OCI-LY1 (cell line): ENCODE measurements around the gene PLOD2.
"Not testable (repeated sequence)": the region's sequence is repeated elsewhere in the genome, so short reads cannot be mapped to it uniquely, and the experiment has no call there.

Experiments used
- H2AFZ ChIP-seq: fragments of 200-600 bp; sonication (generic), shearing (Covaris generic); 2 replicates; pipeline ENCODE4 v1.6.0; 2014; ENCODE audit warnings: antibody characterized with exemption, mild to moderate bottlenecking, low read length
- H3F3A ChIP-seq: fragments of 200-600 bp; sonication (generic), shearing (Covaris generic); 2 replicates; pipeline ENCODE4 v1.6.0; 2014; ENCODE audit warnings: mild to moderate bottlenecking, antibody characterized with exemption, low read length, moderate library complexity; ENCODE audit not compliant: insufficient read depth
- H3K27ac ChIP-seq: fragments of 200-600 bp; sonication (generic); 2 replicates; pipeline ENCODE4 v1.5.1; 2014; ENCODE audit warnings: low read length, mixed run types, mild to moderate bottlenecking, low read depth; ENCODE audit not compliant: poor library complexity, severe bottlenecking
- H3K27me3 ChIP-seq: fragments of 200-600 bp; sonication (generic); 2 replicates; pipeline ENCODE4 v1.6.0; 2014; ENCODE audit warnings: antibody characterized with exemption, mild to moderate bottlenecking, low read length, moderate library complexity; ENCODE audit not compliant: insufficient read depth
- H3K36me3 ChIP-seq: fragments of 200-600 bp; sonication (generic); 2 replicates; pipeline ENCODE4 v1.6.1; 2014; ENCODE audit warnings: mild to moderate bottlenecking, antibody characterized with exemption, low read length, moderate library complexity, mixed read lengths; ENCODE audit not compliant: insufficient read depth
- H3K4me1 ChIP-seq: fragments of 200-600 bp; sonication (generic); 2 replicates; pipeline ENCODE4 v1.5.1; 2014; ENCODE audit warnings: mild to moderate bottlenecking, low read length, moderate library complexity; ENCODE audit not compliant: insufficient read depth, severe bottlenecking
- H3K4me2 ChIP-seq: fragments of 200-600 bp; sonication (generic), shearing (Covaris generic); 2 replicates; pipeline ENCODE4 v1.6.1; 2014; ENCODE audit warnings: low read length
- H3K4me3 ChIP-seq: fragments of 200-600 bp; sonication (generic); 2 replicates; pipeline ENCODE4 v1.5.1; 2014; ENCODE audit warnings: low read length, low read depth, mild to moderate bottlenecking, mixed read lengths; ENCODE audit not compliant: poor library complexity, severe bottlenecking
- H3K79me2 ChIP-seq: fragments of 200-600 bp; shearing (Covaris generic); 2 replicates; pipeline ENCODE4 v1.6.1; 2016; ENCODE audit warnings: mixed run types, low read length, mixed read lengths; ENCODE audit not compliant: insufficient read depth
- H3K9ac ChIP-seq: fragments of 200-600 bp; sonication (generic), shearing (Covaris generic); 2 replicates; pipeline ENCODE4 v1.6.1; 2014; ENCODE audit warnings: mild to moderate bottlenecking, low read length, mixed read lengths
- H3K9me2 ChIP-seq: fragments of 200-600 bp; sonication (generic), shearing (Covaris generic); 2 replicates; pipeline ENCODE4 v1.6.1; 2014; ENCODE audit warnings: low read depth, mild to moderate bottlenecking, low read length, mixed read lengths
- H3K9me3 ChIP-seq: fragments of 200-600 bp; shearing (Covaris generic); 2 replicates; pipeline ENCODE4 v1.6.1; 2014; ENCODE audit warnings: low read length, mixed read lengths
- H4K20me1 ChIP-seq: fragments of 200-600 bp; sonication (generic), shearing (Covaris generic); 2 replicates; pipeline ENCODE4 v1.6.0; 2016; ENCODE audit warnings: mild to moderate bottlenecking, low read length; ENCODE audit not compliant: insufficient read depth
- EZH2 ChIP-seq: fragments of 200-600 bp; sonication (generic), shearing (Covaris generic); IDR thresholded peaks from 2 replicates; pipeline ENCODE4 v1.8.0; 2017; ENCODE audit warnings: borderline replicate concordance, mixed run types, mild to moderate bottlenecking, antibody characterized with exemption, low read length, moderate library complexity, mixed read lengths
- TF ChIP-seq, protein P1 (sequence below): fragments of 200-600 bp; sonication (generic), shearing (Covaris generic); IDR thresholded peaks from 2 replicates; pipeline ENCODE4 v1.5.1; 2017; ENCODE audit warnings: mild to moderate bottlenecking, antibody characterized with exemption, low read length, moderate library complexity, mixed read lengths

PLOD2 gene

DNA sequence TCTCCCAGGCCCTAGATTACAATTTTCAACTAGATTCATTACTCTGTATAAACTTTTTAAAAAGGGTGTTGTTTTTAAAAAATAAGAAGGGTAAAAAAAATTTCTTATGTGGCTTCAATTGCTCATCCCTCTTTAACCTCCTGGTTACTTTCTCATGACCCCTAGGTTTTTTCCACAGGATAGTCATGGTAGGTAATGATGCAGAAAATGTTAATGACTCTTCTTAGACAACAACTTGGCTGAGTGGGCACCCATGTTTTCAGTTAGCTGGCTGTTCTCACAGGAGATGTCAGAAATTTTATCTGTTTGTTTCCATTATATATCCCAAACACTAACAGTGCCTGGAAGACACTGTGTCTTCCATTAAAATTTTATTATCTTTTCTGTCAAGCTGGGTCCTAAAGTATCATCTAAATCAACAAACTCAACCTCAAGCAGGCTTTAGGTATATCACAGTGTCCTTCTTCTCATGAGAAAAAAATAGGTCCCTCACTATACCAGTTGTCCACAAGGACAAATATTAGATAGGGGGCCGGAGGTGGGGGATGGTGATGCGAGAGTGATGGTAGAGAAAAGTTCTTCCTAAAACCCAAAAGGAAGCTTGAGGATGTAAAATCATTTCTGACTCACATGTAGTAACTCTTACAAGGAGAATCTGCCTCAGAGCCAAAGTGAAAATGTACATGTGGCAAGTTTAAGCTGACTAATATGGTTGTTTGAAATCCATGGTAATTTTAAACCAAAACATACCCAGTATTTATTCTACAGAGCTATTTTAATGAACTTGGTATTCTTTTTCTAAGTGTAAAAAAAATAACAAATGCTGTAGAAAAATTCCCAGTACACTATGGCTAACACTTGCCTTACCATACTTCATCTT, 43.3 kb downstream of the PLOD2 start:
- H2AFZ ChIP-seq = no peak overlapping the region
- no peaks in the 10 kb centered on the region for H3K27me3 ChIP-seq
- H4K20me1 ChIP-seq = no peaks in the 10 kb centered on the region
- H3K27ac ChIP-seq = no peak overlapping the region
- no peak overlapping the region for H3K4me2 ChIP-seq
- H3K79me2 ChIP-seq = no peaks in the 10 kb centered on the region
- no peak overlapping the region for H3K9ac ChIP-seq
- H3K9me3 ChIP-seq = no peaks in the 10 kb centered on the region
- no peak overlapping the region for H3K4me3 ChIP-seq
- no peaks in the 10 kb centered on the region for H3K4me1 ChIP-seq
- TF ChIP-seq, protein P1, sequence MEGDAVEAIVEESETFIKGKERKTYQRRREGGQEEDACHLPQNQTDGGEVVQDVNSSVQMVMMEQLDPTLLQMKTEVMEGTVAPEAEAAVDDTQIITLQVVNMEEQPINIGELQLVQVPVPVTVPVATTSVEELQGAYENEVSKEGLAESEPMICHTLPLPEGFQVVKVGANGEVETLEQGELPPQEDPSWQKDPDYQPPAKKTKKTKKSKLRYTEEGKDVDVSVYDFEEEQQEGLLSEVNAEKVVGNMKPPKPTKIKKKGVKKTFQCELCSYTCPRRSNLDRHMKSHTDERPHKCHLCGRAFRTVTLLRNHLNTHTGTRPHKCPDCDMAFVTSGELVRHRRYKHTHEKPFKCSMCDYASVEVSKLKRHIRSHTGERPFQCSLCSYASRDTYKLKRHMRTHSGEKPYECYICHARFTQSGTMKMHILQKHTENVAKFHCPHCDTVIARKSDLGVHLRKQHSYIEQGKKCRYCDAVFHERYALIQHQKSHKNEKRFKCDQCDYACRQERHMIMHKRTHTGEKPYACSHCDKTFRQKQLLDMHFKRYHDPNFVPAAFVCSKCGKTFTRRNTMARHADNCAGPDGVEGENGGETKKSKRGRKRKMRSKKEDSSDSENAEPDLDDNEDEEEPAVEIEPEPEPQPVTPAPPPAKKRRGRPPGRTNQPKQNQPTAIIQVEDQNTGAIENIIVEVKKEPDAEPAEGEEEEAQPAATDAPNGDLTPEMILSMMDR = no peak
- TF ChIP-seq EZH2 = no peak
- H3K9me2 ChIP-seq = no peaks in the 10 kb centered on the region; the same call in 1 of the 2 replicates
- no peaks in the 10 kb centered on the region for H3K36me3 ChIP-seq
- no peaks in the 10 kb centered on the region for H3F3A ChIP-seq

DNA sequence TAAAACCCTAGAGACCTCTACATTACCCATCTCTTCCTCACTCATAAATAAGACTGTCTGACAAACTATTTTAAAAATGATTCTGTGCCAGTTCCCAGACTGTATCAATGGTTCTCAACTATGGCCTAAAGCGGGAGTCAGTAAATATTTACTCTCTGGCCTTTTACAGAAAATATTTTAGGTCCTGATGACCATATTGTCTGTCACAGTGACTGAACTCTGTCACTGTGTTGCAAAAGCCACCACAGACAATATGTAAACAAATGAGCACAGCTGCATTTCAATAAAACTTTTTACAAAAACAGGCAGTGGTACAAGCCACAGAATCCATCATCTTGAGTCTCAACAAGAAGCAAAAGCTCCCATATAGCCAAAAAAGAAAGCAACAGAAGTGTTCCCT, 45.4 kb downstream of the PLOD2 start:
- H3K79me2 ChIP-seq = no peaks in the 10 kb centered on the region
- no peak overlapping the region for H3K4me2 ChIP-seq
- H3K9ac ChIP-seq = no peak overlapping the region
- no peaks in the 10 kb centered on the region for H4K20me1 ChIP-seq
- H3K4me1 ChIP-seq = no peaks in the 10 kb centered on the region
- no peak overlapping the region for H3K4me3 ChIP-seq
- no peaks in the 10 kb centered on the region for H3K27me3 ChIP-seq
- no peak overlapping the region for H3K27ac ChIP-seq
- H3K9me2 ChIP-seq = no peaks in the 10 kb centered on the region; the same call in 1 of the 2 replicates
- no peaks in the 10 kb centered on the region for H3K9me3 ChIP-seq
- no peaks in the 10 kb centered on the region for H3K36me3 ChIP-seq
- H2AFZ ChIP-seq = no peak overlapping the region
- H3F3A ChIP-seq = no peaks in the 10 kb centered on the region
- TF ChIP-seq, protein P1 = no peak
- TF ChIP-seq EZH2 = no peak

DNA sequence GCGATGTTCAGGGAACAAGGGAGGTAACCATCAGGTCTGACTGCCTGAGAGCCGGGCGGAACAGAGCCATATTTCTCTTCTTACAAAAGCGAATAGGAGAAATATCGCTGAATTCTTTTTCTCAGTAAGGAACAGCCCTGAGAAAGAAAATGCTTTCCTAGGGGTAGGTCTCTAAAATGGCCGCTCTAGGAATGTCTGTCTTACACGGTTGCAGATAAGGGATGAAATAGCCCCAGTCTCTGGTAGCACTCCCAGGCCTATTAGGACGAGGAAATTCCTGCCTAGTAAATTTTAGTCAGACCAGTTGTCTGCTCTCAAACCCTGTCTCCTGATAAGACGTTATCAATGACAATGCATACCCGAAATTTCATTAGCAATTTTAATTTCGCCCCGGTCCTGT, 47.2 kb downstream of the PLOD2 start:
- H4K20me1 ChIP-seq = not testable (repeated sequence)

DNA sequence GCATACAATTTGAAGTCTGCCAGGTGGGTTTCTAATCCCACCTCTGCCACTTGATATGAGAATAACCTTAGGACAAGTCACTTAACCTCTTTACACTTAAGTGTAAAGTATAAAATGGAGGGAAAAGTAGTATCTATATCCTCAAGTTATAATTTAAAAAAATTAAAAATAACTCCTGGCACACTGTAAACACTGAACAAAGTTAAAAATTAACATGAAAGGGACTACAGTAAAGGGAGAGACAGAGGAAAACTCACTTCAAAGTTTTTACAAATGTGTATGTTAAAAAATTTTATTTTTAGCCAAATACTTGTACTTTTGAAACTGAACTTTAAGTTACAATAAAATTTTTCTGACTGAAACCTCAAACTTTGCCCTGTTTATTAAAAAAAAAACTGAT, 49.6 kb downstream of the PLOD2 start:
- no peak for TF ChIP-seq EZH2
- TF ChIP-seq, protein P1 = no peak
- Histone ChIP-seq H3K27me3 (no peaks in the 10 kb centered on the region), H3K36me3 (no peaks in the 10 kb centered on the region), H3K9ac (no peak overlapping the region), H3K79me2 (no peaks in the 10 kb centered on the region), H3K4me2 (no peak overlapping the region), H3K9me3 (no peaks in the 10 kb centered on the region), H3K4me1 (no peaks in the 10 kb centered on the region), H3K9me2 (no peaks in the 10 kb centered on the region; the same call in 1 of the 2 replicates), H3K4me3 (no peak overlapping the region), H4K20me1 (no peaks in the 10 kb centered on the region), H3K27ac (no peak overlapping the region), H2AFZ (no peak overlapping the region), H3F3A (no peaks in the 10 kb centered on the region)

More for the DNA sequence above, 47.2 kb downstream of the PLOD2 start:
- not testable (repeated sequence) for H3K9me3 ChIP-seq, H3K36me3 ChIP-seq, H3K9me2 ChIP-seq, H3K4me3 ChIP-seq, H3K4me2 ChIP-seq, H3K79me2 ChIP-seq, H3K27ac ChIP-seq, H3K4me1 ChIP-seq, H3K9ac ChIP-seq, H3K27me3 ChIP-seq, H3F3A ChIP-seq, H2AFZ ChIP-seq
